Liver (tissue), 3 donors: ENCODE results near the gene MED15.

Experiments
- GABPA ChIP-seq, 2 donors: IDR thresholded peaks in 1 of 2; conservative IDR thresholded peaks in 1 of 2; 2 replicates each; pipeline ENCODE4 v1.6.1; 2016; ENCODE audit warnings: antibody characterized with exemption in 2 of 2, mild to moderate bottlenecking in 1 of 2, moderate library complexity in 1 of 2
- MAX ChIP-seq: IDR thresholded peaks from 2 replicates; pipeline ENCODE4 v1.6.1; 2016; ENCODE audit warnings: antibody characterized with exemption
- RAD21 ChIP-seq, 2 donors: IDR thresholded peaks; 2 replicates each; pipeline ENCODE4 v1.6.1; 2016; ENCODE audit warnings: antibody characterized with exemption in 2 of 2, mild to moderate bottlenecking in 2 of 2
- TAF1 ChIP-seq: conservative IDR thresholded peaks from 2 replicates; pipeline ENCODE4 v1.6.1; 2016; ENCODE audit warnings: antibody characterized with exemption, mild to moderate bottlenecking
- TF ChIP-seq, protein P1 (sequence below): fragments of 150-350 bp; IDR thresholded peaks from 2 replicates; pipeline ENCODE4 v1.5.1; 2017; ENCODE audit warnings: improper control_type of control experiment, low read depth, low read length; ENCODE audit not compliant: missing input control
- donor health status: healthy.
- donor health status: healthy.

DNA sequence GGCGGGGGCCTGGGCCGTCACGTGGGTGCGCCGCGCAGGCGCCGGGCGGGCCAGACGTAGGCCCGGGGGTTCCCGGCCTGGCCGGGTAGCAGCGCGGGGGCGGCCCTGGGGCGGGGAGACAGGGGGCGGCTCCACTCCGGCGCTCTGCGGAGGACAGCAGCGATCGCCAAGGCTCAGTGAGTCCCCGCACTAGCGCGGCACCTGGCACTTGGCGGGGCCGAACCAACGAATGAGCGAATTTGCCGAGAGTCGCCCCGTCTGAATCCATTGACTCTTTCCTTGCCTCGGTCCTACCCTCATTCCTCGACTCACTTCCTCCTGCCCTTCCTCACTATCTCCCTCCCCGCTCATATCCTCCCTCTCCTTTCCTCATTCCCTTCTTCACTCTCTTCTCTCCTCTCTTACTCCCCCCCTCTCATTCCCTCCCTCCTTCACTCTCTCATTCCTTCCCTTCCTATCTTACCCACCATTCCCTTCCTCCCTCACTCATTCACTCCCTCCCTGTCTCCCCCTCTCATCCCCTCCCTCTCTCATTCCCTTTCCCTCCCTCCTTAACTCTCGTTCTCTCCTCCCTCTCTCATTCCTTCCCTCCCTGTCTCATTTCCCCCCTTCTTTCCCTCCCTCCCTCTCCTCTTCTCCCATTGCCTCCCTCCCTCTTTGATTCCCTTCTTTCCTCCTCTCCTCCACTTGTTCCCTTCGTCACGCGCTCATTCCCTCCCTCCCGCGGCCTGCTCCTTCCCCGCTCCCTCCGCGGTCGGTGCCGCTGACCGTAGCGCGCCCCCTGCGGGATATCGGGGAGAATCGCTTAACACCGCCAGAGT, 11.3 kb upstream of the MED15 start:
- TF ChIP-seq, protein P1, sequence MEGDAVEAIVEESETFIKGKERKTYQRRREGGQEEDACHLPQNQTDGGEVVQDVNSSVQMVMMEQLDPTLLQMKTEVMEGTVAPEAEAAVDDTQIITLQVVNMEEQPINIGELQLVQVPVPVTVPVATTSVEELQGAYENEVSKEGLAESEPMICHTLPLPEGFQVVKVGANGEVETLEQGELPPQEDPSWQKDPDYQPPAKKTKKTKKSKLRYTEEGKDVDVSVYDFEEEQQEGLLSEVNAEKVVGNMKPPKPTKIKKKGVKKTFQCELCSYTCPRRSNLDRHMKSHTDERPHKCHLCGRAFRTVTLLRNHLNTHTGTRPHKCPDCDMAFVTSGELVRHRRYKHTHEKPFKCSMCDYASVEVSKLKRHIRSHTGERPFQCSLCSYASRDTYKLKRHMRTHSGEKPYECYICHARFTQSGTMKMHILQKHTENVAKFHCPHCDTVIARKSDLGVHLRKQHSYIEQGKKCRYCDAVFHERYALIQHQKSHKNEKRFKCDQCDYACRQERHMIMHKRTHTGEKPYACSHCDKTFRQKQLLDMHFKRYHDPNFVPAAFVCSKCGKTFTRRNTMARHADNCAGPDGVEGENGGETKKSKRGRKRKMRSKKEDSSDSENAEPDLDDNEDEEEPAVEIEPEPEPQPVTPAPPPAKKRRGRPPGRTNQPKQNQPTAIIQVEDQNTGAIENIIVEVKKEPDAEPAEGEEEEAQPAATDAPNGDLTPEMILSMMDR, result peak; percentile 81
- TF ChIP-seq RAD21 (IDR thresholded peaks at IDR 0.05), result peak; percentile 78 to 83
- TF ChIP-seq MAX, result no peak
- no peak for TF ChIP-seq TAF1
- TF ChIP-seq GABPA (IDR thresholded peaks at IDR 0.05 in 1 of 2, conservative IDR thresholded peaks at IDR 0.05 in 1 of 2), result no peak
